SK-N-MC (cell line): Measurements from ENCODE around the gene SYVN1.

Experiments used
- EZH2 ChIP-seq: fragments of 200-600 bp; sonication (generic); IDR thresholded peaks from one replicate; pipeline ENCODE4 v1.6.1; 2017; ENCODE audit warnings: antibody characterized with exemption
- FOXP2 ChIP-seq: optimal IDR thresholded peaks from 2 replicates; pipeline ENCODE3; 2011; ENCODE audit warnings: mild to moderate bottlenecking, moderate library complexity; ENCODE audit not compliant: insufficient read depth; ENCODE audit errors: extremely low read length, control extremely low read depth
- POLR2AphosphoS5 ChIP-seq: IDR thresholded peaks from 2 replicates; pipeline ENCODE4 v1.6.1; 2012; ENCODE audit warnings: mild to moderate bottlenecking, low read depth, low read length, borderline replicate concordance

GRCh38 chr11:65180877-65181568, 46.7 kb upstream of the SYVN1 start:
- TF ChIP-seq EZH2 (no peak), POLR2AphosphoS5 (no peak), FOXP2 (no peak)
